COLO829 (cell line): ENCODE results near the gene STAG2.
A peak's percentile ranks its signal among the peaks of the same experiment; 100 is the strongest.
"Not testable (repeated sequence)": the region's sequence is repeated elsewhere in the genome, so short reads cannot be mapped to it uniquely, and the experiment has no call there.

Experiments
- DNase-seq: peaks from one replicate; pipeline ENCODE4 v3.0.0; 2012; ENCODE audit warnings: low spot score

STAG2 gene

DNA sequence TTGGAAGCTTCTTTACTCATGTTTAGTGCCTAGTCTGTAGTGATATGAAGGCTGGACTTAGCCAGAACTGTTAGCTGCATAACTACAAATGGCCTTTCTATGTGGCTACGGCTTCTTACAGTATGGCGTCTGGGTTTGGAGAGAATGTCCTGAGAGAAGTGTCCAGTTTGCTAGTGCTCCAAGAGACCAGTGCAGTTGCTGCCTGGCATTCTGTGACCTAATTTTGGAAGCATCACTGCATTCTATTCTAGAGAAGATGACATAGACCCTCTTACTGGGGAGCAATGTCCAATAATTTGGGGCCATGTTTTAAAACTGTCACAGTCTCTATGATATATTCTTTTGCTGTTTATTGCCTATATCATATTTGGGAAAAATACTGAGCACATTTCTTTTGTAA lies 74.2 kb downstream of the STAG2 start:
- no peak for DNase-seq

DNA sequence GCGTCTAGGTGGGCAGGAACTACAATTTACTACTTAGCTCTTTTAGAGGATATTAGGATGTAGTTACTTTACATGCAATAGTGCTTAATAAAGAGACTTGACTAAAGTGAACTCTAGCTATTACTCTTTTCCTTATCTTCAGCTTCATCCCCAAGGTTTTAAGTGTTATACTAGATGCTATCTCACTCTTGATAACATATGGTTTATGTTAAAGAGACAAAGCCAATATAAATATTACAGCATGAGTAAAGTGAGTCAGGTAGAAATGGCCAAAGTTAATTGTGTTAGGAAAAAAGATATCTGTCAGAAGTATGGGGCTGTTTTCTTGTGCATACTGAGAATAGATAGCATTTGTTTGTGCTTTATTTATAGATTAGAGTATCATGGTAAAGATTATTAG lies 80.5 kb downstream of the STAG2 start:
- no peak for DNase-seq

DNA sequence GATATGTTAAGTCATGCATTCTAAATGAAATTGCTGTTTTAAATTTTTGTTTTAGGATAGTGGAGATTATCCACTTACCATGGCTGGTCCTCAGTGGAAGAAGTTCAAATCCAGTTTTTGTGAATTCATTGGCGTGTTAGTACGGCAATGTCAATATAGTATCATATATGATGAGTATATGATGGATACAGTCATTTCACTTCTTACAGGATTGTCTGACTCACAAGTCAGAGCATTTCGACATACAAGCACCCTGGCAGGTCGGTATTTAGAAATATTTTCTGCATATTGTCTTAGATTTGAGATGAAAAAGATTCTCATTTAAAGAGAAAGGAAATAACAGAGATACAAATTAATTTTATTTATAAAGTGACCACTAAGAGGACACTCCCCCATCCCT lies 83.6 kb downstream of the STAG2 start:
- DNase-seq, result no peak

DNA sequence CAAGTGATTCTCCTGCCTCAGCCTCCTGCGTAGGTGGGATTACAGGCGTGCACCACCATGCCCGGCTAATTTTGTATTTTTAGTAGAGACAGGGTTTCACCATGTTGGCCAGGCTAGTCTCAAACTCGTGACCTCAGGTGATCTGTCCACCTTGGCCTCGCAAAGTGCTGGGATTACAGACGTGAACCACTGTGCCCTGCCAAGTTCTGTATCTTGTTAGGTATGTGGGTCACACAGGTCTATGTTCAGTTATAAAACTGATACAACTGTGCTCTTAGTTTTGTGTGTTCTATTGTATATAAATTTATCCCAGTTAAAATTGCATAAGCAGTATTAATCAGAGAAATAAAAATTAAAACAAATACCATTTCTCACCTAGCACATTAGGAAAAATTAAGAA lies 122.9 kb downstream of the STAG2 start:
- DNase-seq, result not testable (repeated sequence)

DNA sequence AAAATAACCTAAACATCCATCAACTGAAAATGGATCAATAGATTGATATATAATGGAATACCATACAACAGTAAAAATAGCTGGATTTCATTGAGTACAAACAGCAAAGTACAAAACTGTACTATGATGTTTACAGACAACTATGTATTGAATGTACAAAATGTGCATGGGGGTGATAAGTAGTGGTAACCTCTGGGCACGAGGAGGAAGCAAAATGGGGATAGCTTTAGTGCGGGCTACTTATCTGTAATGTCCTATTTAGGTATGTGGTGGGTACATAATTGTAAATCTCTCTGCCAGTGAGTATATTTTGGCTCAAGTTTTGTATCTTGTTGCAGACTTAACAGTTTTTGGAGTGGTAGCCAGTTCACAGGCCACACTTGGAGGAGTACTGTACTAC lies 123.6 kb downstream of the STAG2 start:
- DNase-seq, result no peak

DNA sequence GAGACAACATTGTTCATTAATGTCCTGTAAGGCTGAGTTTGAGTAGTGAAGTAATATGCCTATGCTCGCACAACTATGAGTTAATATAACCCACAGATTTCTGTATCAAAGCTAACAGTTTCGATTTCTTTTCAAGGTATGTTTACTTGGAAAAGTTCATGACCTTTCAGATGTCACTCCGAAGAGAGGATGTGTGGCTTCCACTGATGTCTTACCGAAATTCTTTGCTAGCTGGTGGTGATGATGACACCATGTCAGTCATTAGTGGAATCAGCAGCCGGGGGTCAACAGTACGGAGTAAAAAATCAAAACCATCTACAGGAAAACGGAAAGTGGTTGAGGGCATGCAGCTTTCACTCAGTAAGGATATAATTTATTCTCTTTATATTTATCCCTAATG lies 124.9 kb downstream of the STAG2 start:
- DNase-seq, result no peak

DNA sequence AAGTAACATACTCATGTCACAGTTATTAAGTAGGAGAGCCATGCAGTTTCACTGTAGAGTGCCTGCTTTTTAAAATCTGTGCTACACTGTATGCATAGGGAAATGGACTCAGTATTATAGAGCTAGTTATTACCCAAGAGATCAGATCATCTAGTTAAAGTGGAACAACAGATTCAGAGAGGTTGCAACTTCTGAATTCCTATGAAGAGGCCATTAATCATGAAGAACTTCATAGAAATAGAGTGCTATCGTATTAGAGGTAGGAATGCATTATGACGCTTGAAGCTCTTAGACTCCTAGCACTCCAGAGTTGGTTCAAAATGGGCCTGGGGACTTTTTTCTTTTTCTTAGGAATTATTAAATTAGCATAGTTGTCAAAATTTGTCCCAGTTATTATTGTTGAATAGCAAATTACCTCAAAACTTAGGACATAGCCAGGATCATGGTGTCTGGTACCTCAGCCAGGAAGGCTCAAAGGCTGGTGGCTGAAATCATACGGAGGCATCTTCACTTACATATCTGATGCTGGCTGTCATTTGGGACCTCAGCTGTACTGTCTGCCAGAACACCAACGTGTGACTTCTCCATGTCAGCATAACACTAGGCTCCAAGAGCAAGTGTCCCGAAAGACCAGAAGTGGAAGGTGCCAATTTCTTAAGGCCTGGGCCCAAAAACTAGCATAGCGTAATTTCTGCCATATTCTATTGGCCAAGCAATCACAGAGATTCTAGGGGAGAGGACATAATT lies 125.7 kb downstream of the STAG2 start:
- DNase-seq, result no peak

DNA sequence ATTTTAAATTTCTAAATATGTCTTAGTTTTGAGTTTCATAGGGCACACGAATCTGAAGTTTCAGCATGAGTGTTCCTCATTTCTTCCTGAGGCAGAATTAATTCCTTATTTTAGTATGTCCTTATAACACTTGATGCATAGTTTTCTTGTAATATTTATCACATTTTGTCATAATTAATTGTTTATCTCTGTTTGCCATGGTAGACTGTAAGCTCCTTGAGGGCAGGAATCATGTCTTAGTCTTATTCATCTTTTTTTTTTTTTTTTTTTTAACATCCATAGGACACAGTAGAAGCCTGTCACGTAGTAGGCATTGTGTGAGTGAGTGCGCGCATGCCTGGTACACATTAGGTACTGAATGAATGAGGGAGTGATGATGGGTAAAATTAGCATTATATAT lies 131.7 kb downstream of the STAG2 start:
- DNase-seq, result no peak

DNA sequence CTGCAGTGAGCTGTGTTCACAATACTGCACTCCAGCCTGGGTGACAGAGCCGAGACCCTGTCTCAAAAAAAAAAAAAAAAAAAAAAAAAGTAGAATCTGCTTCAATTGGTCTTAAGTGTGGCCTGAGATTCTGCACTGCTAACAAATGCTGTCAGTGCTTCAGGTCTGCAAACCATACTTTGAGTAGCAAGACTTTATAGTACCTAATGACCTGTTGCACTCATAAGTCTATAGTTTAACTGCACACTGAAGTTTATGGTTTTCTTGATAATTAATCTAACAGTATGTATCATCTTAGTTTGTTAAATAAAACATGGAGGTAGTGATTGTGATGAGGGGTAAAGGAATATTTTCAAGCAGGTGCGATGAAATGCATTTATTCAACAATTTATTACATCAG lies 135.6 kb downstream of the STAG2 start:
- DNase-seq, result no peak

DNA sequence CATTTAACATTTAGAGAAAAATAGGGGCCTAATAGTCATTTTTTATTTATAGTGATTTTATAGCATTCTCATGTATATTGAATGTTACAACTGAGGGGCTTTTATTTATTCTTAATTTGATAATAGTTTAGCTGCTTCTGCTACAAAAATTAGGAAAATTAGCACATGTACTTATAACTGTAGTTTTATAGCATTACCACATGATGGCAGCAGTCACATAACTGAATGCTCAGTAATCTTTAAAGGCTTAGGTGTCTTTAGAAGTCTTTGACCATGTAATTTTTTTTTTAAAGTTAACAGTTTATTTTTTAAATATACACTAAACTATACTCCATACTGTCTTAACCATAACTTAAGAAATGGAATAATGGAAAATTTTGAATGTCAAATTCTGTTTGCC lies 136.6 kb downstream of the STAG2 start:
- DNase-seq, result peak; percentile 8

DNA sequence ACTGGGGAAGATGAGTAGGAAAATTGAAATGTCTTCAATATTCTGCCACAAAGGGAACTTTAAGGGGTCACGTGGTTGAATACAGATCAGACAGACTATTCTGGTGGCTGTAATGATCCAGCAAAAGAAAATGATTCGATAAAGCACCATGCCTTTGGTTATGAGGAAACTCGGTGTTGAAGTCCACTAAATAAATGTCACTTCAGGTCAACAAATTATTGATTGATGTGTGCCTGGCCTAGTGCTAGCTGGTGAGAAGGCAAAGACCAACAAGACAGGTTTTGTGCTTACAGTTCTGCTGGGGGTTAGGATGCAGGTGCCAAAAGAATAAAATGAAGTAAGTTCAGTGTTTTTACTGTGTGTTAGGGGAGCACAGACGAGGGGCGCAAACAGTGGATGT lies 142.5 kb downstream of the STAG2 start:
- no peak for DNase-seq

DNA sequence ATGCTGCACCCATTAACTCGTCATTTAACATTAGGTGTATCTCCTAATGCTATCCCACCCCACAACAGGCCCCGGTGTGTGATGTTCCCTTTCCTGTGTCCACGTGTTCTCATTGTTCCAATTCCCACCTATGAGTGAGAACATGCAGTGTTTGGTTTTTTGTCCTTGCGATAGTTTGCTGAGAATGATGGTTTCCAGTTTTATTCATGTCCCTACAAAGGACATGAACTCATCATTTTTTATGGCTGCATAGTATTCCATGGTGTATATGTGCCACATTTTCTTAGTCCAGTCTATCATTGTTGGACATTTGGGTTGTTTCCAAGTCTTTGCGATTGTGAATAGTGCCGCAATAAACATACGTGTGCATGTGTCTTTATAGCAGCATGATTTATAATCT lies 143.0 kb downstream of the STAG2 start:
- not testable (repeated sequence) for DNase-seq

DNA sequence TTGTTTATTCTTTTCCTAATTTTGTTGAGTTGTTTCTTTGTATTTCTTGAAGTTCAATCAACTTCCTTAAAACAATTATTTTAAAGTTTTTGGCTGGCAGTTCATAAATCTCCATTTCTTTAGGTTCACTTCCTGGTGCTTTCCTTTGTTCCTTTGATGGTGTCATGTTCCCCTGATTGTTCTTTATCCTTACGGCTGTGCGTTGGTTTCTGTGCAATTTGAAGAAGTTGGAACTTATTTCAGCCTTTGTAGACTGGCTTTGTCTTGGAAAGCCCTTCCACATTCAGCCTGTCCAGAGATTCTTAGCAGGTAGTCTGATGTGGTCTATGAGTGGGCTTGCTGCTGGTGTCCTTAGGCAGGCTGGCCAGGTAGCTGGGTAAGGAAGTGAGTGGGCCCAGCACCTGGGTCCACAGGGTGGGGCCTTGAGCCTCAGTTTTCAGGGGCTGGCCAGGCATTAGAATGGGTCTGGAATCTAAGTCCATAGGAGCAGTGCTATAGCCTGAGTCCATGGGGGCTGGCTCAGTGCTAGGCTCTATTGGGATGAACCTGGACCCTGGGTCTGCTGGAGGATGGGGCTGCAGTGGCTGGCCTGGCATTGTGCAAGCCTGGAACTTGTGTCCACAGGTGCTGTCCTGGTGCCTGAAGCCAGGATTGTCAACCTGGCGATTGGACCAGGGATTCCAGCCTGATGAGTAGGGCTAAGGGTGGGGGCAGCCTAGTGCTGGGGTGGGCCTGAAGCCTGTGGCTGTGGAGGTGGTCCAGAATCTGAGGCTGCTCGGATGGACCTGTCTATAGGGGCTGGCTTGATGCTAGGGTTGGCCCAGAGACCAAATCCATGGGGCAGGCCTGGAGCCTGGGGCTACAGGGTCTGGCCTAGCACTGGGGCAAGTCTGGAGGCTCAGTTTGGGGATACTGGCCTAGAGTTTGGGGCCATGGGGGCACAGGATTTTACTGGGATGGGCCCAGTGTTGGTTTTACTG lies 152.4 kb downstream of the STAG2 start:
- DNase-seq, result no peak

DNA sequence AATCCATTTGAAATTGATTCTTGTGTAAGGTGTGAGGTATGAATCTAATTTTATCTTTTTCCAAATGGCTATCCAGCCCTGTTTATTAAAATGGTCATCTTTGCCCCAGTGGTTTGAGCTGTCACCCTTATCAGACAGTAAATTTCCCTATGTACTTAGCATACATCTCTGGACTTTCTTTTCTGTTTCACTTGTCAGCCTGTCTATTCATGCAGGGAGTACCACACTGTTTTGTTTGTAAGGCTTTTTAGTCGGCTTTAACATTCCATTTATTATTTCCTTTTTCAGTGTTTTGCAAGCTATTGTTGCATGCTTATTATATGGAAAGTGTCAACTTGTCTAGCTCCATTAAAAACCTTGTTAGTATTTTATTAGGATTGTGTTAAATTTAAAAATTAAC lies 155.8 kb downstream of the STAG2 start:
- DNase-seq, result no peak

DNA sequence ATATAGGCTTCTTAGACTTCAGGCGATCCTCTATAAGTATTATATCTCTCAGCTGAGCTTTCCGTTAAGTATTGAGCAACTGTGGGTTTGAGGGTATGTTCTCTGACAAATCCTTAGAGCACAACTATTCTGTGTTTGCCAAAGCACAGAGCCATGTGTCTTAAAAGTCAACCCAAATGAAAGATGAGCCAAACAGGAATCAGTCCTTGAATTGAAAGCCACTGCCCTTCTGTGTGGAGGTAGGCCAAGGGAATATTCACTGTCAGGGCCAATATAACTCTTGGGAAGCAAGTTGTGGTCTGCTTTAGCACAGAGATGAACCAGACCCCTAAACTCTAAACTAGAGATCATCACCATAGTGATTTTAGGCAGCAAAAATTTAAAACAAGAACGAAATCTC lies 164.0 kb downstream of the STAG2 start:
- DNase-seq, result no peak

DNA sequence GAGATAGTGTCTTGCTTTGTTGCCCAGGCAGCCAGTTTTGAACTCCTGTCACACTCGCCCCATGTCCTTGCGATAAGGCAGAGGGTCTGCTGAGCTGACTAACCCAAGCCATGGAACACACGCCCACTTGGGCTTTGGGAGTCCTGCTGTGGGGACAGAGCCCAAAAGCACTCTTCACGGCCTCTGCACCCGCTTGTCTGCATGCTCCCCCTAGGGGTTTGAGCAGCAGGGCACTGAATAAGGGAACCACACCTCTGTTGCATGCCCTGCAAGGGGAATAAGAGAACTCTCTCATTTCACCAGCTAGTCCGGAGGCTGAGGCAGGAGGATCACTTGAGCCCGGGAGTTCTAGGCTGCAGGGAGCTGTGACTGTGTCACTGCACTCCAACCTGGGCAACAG lies 166.0 kb downstream of the STAG2 start:
- no peak for DNase-seq

DNA sequence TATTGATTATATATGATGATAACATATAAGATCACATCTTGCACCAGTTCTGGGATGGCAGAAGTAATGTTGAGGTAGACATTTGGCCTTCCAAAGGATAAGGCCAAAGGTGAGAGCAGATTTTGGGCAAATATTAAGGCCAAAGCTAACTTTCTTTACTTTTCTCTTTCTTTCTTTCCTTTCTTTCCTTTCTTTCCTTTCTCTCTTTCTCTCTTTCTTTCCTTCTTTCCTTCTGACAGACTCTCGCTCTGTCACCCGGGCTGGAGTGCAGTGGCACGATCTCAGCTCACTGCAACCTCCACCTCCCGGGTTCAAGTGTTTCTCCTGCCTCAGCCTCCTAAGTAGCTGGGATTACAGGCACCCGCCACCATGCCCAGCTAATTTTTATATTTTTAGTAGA lies 170.9 kb downstream of the STAG2 start:
- not testable (repeated sequence) for DNase-seq

DNA sequence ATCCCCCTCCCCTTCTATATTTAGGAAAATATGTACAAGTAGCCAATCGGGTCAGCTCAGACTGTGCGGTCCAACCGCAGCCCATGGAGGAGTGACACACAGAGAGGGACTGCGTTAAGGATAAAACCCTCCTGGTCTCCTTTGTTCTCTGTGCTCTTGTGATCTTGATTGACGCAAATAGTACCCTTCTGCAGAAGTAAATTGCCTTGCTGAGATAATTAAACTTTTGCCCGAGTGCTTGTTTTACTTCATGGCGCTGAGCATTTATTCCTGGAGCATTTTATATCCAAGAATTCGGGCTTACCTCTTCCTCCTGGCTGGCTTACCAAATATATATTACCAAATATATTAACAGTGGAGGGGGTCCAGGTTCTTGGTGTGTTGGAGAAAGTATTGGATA lies 184.2 kb downstream of the STAG2 start:
- DNase-seq, result no peak

DNA sequence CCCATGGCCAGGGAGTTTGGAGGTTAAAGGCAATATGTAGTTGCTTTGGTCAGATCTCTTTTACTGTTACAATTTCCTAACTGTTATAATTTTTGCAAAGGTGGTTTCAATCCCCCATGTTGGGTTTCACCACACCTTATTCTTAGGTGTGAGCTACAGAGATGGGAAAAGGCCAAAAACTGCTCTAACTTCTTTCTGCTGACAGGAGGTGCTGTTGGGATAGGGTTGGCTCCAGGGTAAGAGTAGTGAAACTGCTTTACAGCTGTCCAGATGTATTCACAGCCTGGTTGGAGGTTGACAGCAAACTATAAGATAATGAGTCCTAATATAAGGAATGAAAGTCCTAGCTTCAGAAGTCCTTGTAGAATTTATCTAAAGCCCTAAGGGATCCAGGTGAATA lies 189.7 kb downstream of the STAG2 start:
- no peak for DNase-seq
